GM10847 (cell line): ENCODE results near the gene TSPAN18.

Source experiments
- POLR2A ChIP-seq: IDR thresholded peaks from 2 replicates; pipeline ENCODE4 v1.6.1; 2011; ENCODE audit not compliant: insufficient read length; ENCODE audit errors: extremely low read depth

The TSPAN18 gene

DNA sequence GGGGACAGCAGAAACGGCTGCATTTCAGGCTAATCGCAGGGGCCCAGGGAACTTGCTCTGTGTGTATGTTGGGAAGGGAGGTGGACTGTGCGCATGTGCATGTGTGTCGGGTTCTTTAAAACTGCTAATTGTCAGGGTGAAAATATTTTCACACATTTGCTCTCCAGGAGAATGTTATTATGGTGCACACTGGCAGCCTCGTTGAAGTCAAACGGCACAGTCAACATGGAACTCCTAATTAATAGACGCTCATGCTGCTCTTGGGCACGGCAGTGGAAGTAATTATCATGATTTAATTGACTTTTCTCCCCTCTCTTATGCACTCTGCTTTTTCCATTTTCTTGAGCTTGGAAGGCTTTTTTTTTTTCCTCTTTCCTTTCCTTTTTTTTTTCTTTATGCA lies 92.6 kb downstream of the TSPAN18 start:
- no peak for TF ChIP-seq POLR2A

DNA sequence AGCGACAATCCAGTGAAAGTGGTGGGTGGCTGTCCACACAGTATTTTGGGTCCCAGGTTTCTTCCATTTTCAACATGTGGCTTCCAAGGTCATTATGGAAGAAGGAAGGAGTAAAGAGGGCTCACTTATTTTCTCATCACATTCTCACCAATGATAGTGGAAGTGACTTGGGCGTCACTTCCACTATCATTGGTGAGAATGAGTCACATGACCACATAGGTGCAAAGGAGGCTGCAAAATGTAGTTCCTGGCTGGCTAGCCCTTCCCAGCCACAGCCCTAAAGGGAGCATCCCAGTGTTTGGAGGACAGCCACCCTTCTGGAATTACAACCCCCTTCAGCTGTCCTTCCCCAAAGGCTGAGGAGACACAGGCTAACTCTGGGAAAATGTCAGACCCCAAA lies 95.6 kb downstream of the TSPAN18 start:
- TF ChIP-seq POLR2A: no peak

DNA sequence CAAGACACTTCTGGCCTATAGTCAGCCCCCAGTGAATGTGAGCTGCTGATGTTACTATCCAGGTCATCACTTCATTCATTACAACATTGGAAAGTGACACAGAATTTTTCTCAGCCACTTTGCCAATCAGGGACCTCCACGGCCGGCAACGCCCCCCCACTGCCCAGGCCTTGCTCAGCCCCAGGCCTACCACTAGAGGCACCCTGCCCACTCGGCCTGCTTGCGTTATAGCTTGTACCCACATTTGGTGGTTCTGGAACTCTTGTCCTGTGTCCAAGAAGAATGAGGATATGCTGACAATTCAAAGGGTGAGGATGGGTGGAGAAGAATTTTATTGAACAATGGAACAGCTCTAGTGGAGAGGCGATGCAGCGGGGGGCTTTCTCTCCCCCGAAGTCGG lies 96.2 kb downstream of the TSPAN18 start:
- no peak for TF ChIP-seq POLR2A

DNA sequence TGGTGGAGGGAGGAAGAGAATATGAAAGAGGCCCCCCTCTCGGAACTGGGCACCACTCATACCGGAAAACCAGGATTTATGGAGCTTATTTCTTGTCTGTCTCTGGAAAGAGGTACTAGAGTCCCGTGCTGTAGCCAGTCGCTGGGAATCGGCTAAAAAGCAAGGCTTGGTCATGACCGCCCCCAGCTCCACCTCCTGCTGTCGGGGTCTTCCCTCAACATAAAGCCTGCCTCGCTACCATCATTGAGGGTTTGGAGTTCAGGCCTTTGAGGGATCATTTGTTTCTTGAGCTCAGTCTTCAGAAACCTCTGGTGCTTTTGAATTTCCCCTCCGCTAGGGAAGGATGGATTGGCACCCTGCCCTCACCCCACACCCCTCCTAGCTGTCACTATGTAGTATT lies 97.1 kb downstream of the TSPAN18 start:
- no peak for TF ChIP-seq POLR2A

DNA sequence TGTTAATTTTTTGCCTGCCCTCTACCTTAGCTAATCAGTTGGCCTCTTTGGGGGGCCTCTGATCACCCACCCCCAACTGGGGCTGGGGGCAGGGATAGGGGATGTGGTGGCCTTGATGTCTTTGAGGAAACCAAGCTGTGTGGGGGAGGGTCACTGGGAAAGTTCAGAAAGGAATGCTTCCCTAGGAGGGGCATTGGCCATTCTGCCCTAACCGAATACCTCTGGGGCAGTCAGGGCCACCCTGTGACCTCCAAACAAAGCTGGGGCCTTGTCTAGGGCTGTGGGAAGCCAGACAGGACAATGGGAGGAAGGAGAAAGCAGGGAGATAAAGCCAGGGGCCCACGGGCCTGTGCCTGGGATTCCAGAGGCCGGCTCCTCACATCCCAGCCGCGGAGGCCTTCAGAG lies 97.5 kb downstream of the TSPAN18 start:
- no peak for TF ChIP-seq POLR2A

DNA sequence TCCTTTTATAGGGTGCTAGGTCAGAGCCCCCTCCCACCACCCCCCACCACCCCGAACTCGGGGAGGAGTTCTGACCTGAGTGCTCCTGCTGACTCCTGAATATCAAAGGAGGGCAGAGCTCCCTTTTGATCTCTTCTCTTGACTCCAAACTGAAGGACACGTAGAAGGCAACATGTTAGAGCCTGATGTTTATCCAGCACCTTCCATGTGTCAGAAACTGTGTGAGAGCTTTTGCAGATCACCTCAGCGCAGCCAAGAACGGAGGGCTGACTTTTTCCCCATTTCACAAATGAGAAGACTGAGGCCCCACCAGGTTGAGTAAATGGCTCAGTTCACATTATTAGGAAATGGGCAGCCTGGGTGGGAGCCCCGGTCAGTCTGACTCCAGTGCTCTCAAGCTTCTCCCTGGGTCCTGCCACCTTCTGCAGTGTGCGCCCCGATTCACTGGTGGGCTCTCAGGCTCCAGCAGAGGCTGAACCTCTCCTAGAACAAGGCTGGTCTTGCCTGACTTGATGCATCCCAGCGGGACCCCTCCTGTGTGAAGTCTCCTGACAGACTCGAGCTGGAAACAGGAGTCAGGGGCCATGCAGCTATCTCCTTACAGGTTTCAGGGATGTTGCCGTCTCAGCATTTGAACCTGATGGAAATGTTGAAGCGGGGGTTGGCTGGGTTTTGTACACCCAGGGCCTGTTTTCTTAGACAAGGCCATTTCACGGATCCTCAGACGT lies 98.5 kb downstream of the TSPAN18 start:
- TF ChIP-seq POLR2A: no peak

DNA sequence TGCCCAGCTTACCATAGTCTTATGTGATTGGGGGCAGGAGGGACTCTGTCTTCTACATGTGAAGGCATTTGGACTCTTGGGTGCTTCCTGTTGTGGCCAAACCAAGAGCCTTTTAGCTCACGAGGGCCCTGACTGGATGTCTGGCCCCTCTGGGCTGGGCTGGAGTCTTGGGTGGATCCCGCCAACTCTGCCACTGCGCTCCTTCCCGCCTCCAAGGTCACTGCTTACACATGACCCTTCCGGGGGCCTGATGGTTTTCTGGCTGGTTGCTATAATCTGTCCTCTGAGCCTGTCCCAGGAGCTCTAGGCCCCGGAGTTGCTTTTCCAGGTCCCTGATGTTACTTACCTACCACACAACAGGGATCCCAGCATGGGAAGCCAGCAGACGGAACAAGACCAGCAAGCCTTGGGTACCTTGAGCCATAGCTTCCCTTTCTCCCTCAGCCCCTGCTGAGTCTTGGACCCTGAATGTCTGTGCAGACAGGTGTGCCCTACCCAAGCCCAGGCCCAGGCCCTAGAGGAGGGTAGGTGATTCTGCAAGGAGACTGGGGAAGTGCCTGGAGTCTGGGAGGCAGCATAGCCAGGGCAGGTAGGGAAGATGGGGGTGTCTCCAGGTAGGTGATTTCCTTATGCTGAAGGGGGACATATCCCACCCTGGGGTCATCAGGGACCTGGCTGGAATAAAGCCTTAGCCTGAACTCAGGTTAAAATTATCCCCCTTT lies 100.3 kb downstream of the TSPAN18 start:
- TF ChIP-seq POLR2A: no peak

DNA sequence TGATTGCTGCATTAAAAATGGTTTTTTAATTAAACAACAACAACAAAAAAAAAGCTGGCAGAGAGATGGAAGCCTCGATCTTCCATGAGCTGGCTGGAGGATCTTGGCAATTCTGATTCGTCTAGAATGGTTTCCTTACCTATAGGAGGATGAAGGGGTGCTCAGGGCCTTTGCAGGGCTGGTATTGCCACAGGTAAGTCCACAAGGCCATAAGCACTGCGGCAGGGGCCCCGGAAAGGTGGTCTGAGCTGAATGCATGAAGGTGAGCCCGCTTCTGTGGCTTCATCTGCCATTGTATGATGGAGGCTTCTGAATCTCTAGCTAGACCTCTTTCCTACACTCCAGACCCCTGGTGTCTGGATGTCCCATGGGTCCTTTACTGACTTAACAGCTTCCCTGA lies 101.5 kb downstream of the TSPAN18 start:
- TF ChIP-seq POLR2A: no peak

DNA sequence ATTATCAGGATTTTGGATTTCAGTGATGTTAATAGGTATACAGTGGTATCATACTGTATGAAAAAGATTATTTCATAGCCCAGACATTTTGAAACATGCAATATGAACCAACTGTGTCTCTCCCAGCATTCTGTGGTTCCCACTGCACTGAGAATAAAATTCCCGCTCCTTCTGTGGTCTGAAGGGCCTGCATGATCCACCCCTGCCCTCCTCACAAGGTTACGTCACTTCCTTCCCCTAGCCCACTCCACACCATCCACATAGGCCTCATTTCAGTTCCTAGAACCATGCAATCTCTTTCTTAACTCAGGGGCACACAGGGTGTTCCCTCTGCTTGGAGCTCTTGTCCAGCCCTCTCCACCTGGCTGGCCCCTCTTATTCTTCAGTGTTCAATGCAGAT lies 103.1 kb downstream of the TSPAN18 start:
- no peak for TF ChIP-seq POLR2A

DNA sequence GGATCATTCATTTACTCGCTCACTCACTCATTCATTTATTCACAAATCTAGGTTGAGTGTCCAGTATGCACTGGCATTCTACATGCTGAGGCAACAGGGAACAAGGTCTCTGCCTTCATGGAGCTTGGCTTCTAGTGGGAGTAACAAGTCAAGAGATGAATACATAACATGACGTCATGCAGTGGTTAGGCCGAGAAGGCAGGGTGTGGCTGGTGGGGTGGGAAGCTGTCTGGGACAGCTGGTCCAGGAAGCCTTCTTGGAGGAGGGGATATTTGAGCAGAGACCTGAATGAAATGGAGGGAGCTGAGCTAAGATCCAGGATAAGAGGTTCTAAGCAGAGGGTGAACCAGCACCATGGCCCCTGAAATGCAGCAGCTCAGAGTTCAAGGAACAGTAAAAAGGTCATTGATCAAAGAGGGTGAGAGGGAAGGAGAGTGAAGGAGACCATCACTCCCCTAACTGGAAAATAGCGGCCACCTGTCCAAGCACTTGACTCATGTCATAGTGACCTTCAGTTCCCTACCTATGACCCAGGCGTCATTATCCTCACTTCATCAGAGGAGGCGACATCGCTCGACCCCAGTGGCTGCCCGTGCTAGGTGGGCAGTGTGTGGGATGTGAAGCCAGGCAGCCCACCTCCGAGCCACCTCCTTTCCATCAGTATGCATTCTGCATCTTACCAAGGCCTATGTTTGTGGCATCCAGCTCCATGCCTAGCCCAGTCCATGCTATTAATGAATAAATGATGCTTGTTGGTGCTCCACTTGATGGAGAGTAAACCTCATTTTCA lies 105.0 kb downstream of the TSPAN18 start:
- TF ChIP-seq POLR2A: no peak

DNA sequence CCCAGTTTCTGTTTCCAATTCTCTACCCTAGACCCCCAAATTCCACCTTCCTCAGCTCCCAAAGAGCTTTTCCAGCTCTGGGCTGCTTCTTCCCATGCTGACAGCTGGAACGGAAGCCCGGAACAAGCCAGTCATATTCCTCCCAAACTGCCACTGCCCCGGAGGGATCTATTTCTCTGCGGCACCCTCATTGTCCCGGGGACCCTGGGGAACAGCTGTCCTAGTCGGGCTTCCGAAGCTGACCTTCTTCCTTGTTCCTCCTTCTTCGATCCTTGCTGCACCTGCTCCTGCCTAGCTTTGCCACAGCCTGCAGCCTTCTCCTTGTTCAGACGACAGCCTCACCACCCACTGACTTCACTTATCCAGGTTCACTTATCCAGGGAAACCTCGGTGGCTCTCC lies 105.7 kb downstream of the TSPAN18 start:
- no peak for TF ChIP-seq POLR2A

DNA sequence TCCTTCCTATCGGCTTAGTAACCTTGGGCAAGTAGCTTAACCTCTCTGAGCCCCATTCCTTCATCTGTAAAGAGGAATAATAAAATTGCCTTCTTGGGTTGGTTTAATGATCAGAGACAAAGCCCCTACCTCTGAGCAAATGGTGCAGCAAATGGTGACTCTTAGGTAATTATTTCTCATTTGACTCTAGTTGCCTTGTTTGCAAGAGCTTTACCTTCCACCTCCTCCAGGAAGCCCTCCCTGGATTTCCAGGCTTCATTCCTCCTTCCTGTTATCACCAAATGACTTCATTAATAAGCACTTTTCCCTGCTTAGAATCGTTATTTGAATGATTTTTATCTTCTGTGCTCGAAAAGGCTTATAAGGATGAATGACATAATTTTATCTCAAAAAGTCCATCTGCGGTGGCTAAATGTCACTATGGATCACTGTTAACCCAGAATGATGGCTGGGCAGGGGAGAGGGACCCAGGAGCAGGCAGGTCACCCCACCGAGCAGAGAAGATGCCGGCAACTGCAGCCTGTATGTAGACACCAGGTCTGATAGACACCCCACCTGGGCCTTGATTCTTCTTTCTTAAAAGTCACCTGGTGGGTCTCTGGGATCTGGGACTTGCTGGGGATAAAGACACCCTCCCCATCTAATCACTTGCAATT lies 106.6 kb downstream of the TSPAN18 start:
- no peak for TF ChIP-seq POLR2A

DNA sequence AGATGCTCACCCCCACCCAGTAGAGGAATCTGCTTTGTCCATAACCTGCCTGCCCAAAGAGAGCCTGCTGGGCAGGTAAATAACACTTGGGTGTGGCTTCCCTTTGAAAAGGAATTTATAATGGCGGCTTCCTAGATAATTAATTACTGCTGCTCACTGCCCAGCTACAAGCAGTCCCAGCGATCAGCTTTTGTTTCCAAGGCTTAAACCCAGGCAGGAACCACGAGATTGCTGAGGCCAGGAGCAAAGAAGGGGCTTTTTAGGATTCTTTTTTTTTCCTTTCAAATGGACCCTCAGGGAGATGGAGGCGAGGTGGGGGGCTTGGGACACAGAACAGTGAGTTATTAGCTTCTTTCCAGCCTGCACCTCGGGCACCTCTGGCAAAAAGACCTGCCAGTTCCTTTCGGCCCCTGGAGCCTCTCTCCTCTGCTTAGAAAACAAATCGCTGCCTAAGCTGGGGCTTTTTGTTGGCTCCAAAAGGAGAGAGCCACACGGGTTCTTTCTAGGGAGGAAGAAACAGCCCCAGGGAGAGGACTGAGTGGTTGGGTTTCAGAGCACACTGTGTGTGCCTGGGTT lies 107.2 kb downstream of the TSPAN18 start:
- no peak for TF ChIP-seq POLR2A

DNA sequence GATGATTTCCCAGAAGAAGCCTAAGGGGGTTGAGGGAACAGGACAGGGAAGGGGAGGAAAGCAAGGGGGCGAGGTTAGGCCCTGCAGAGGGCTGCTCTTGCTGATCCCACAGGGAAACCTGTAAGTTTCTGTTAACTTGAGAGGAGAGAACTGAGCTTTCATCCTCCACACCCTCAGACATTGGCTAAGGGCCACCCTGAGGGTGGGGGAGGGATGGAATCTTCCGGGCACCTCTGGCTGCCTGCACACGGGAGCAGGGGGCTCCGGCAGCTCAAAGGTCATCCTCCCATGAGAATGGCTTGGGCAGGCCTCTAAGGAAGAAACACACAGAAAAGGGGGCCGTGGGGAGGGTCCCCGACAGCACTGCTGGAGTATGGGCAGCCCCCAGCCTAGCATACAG lies 108.1 kb downstream of the TSPAN18 start:
- no peak for TF ChIP-seq POLR2A

DNA sequence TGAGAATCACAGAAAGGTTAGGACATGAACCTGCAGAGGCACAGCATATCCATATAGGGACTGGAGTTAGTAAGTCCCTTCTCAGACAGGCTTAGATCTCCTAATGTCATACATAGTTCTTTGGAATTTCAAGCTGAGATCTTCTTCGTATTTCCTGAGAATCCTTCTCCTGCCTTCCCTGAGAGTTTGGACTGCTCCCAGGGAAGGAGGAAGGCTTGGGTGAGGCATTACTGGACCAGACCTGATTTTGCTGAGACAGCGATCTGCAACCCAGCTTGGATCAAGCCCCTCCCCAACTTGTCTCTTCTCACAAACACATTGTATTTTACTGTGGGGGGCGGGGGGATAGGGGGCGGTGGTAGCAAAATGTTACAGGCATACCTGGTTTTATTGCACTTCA lies 108.5 kb downstream of the TSPAN18 start:
- TF ChIP-seq POLR2A: no peak
